K562 (cell line): ENCODE data around the gene MICOS13. TPM values are rescaled to one million over a fixed set of nuclear protein-coding genes. Genes with fewer than 3 reads are reported as not detected.

ENCODE experiments used
- ATAC-seq: fragments of 200-7000 bp; cut with Tn5 transposase; 3 replicates; pipeline ENCODE4 v1.9.1; 2020; ENCODE audit warnings: moderate library complexity
- BruUV-seq: library from RNA; stranded (reverse); fragments of 400-500 nt; replicated peaks from 2 replicates; lab custom pipeline; 2021; lab: Mats Ljungman, UMichigan
- CTCF ChIA-PET: fragments of 300-600 bp; formaldehyde crosslinking; extraction: SDS; loops from one replicate; lab custom pipeline; 2021; ENCODE audit warnings: low intra/inter-chr PET ratio; lab: Yijun Ruan, JAX
- POLR2A ChIA-PET: fragments of 300-600, 350-650 bp; sonication (Branson Sonifier 250); formaldehyde crosslinking; extraction: SDS; loops from one replicate; lab custom pipeline; 2021; ENCODE audit warnings: antibody characterized with exemption, inconsistent platforms; lab: Yijun Ruan, JAX
- DNase-seq, 4 experiments: peaks; one replicate each; pipeline versions ENCODE4 v3.0.0 to v3.0.0-alpha.2; 2011 to 2018; ENCODE audit warnings: low spot score in 3 of 4, mixed read lengths in 3 of 4; ENCODE audit errors: extremely low read depth in 1 of 4
- FAIRE-seq: peaks from 2 replicates; lab custom pipeline; 2011; peaks lifted over from hg19 to GRCh38; lab: Jason Lieb, UNC
- H2AFZ ChIP-seq: 2 replicates; pipeline ENCODE4 v1.6.0; 2011; ENCODE audit warnings: low read depth, low read length, control low read depth, inconsistent platforms
- H3K27ac ChIP-seq: fragments of 200-600 bp; 3 replicates; pipeline ENCODE4 v1.8.0; 2011; ENCODE audit warnings: low read depth, mild to moderate bottlenecking, control low read depth, inconsistent platforms, low read length, moderate library complexity, mixed read lengths; ENCODE audit errors: extremely low read depth
- H3K27me3 ChIP-seq, 2 experiments: fragments of 300-600 bp in 1 of 2; 2 replicates in 1 of 2; 3 replicates in 1 of 2; pipeline versions ENCODE4 v1.6.0 to v1.8.0; 2011; ENCODE audit warnings: inconsistent platforms in 2 of 2, low read length in 2 of 2, mild to moderate bottlenecking in 1 of 2, mixed read lengths in 1 of 2, moderate library complexity in 1 of 2; ENCODE audit not compliant: control insufficient read depth in 2 of 2, insufficient read depth in 2 of 2
- H3K36me3 ChIP-seq: fragments of 300-600 bp; 3 replicates; pipeline ENCODE4 v1.8.0; 2011; ENCODE audit warnings: mild to moderate bottlenecking, low read length, inconsistent platforms; ENCODE audit not compliant: control insufficient read depth, insufficient read depth
- H3K4me1 ChIP-seq, 2 experiments: fragments of 200-600 bp in 1 of 2; replicated peaks in 1 of 2; 2 replicates in 1 of 2; 3 replicates in 1 of 2; pipeline versions ENCODE4 v1.5.1 to v1.8.0; 2011; ENCODE audit warnings: inconsistent platforms in 2 of 2, low read length in 2 of 2, mild to moderate bottlenecking in 1 of 2, mixed read lengths in 1 of 2, moderate library complexity in 1 of 2; ENCODE audit not compliant: control insufficient read depth in 2 of 2, insufficient read depth in 2 of 2
- H3K4me2 ChIP-seq: 2 replicates; pipeline ENCODE4 v1.6.1; 2011; ENCODE audit warnings: low read length, control low read depth, inconsistent platforms, mixed read lengths; ENCODE audit not compliant: insufficient read depth
- H3K4me3 ChIP-seq: fragments of 200-600 bp; sonication (generic), shearing (Covaris generic); 2 replicates; pipeline ENCODE4 v1.5.1; 2016; ENCODE audit warnings: control low read depth, inconsistent platforms
- H3K79me2 ChIP-seq: fragments of 200-600 bp; 3 replicates; pipeline ENCODE4 v1.8.0; 2011; ENCODE audit warnings: low read length, inconsistent platforms; ENCODE audit not compliant: control insufficient read depth, insufficient read depth
- H3K9ac ChIP-seq, 2 experiments: 2 replicates each; pipeline versions ENCODE4 v1.6.0 to v1.6.1; 2011; ENCODE audit warnings: low read depth in 2 of 2, low read length in 2 of 2, control low read depth in 1 of 2, inconsistent platforms in 1 of 2, mild to moderate bottlenecking in 1 of 2, mixed read lengths in 1 of 2; ENCODE audit not compliant: insufficient read depth in 1 of 2
- H3K9me1 ChIP-seq: one replicate; pipeline ENCODE4 v1.6.0; 2011; ENCODE audit warnings: inconsistent platforms, mild to moderate bottlenecking, low read length, moderate library complexity; ENCODE audit not compliant: control insufficient read depth, insufficient read depth
- H3K9me3 ChIP-seq: replicated peaks from 2 replicates; pipeline ENCODE4 v1.5.1; 2011; ENCODE audit warnings: low read depth, low read length, inconsistent platforms; ENCODE audit not compliant: control insufficient read depth, insufficient read depth
- H4K20me1 ChIP-seq: replicated peaks from 2 replicates; pipeline ENCODE4 v1.6.1; 2011; ENCODE audit warnings: low read length, inconsistent platforms, mixed read lengths; ENCODE audit not compliant: control insufficient read depth, insufficient read depth
- BCOR ChIP-seq: fragments of 450-650 bp; IDR thresholded peaks from 2 replicates; pipeline ENCODE4 v1.6.1; 2016
- CCAR2 ChIP-seq: fragments of 200-400 bp; formaldehyde crosslinking; IDR thresholded peaks from 2 replicates; pipeline ENCODE4 v1.6.1; 2017; ENCODE audit warnings: mild to moderate bottlenecking, low read depth, low read length
- FOXK1 ChIP-seq: sonication (generic); formaldehyde crosslinking; IDR thresholded peaks from 2 replicates; pipeline ENCODE4 v1.8.0; 2022; ENCODE audit warnings: missing genetic modification reagents, mild to moderate bottlenecking, borderline replicate concordance
- NUFIP1 ChIP-seq: fragments of 450-650 bp; IDR thresholded peaks from 2 replicates; pipeline ENCODE4 v1.6.1; 2018; ENCODE audit not compliant: partially characterized antibody
- RBM25 ChIP-seq: fragments of 200-400 bp; formaldehyde crosslinking; IDR thresholded peaks from 2 replicates; pipeline ENCODE4 v1.6.1; 2018; ENCODE audit warnings: low read length, low read depth, moderate library complexity; ENCODE audit not compliant: severe bottlenecking
- SIX5 ChIP-seq, 2 experiments: IDR thresholded peaks; 2 replicates each; pipeline ENCODE4 v1.6.1; 2011; ENCODE audit warnings: low read length in 2 of 2, borderline replicate concordance in 1 of 2, low read depth in 1 of 2, mild to moderate bottlenecking in 1 of 2, moderate library complexity in 1 of 2; ENCODE audit not compliant: insufficient read depth in 1 of 2
- TBL1XR1 ChIP-seq, 2 experiments: IDR thresholded peaks; 2 replicates each; pipeline ENCODE4 v1.6.1; 2012; ENCODE audit warnings: improper control_type of control experiment in 2 of 2, low read length in 2 of 2, mild to moderate bottlenecking in 1 of 2
- ZFP36 ChIP-seq: fragments of 150-350 bp; IDR thresholded peaks from 2 replicates; pipeline ENCODE4 v1.6.1; 2018; ENCODE audit warnings: low read length, low read depth; ENCODE audit not compliant: partially characterized antibody
- WGBS: fragments of 100-300 bp; shearing (Covaris generic); methylation state at CpG from one replicate; pipeline ENCODE4 v1.1.6; 2016; ENCODE audit warnings: low coverage, mixed read lengths; ENCODE audit not compliant: insufficient coverage; ENCODE audit errors: missing lambda C conversion rate; 5-methylcytosine and 5-hydroxymethylcytosine counted together
- in situ Hi-C: fragments of 300-500 bp; cut with MboI; formaldehyde crosslinking; loops from 4 replicates; pipeline ENCODE4 v1.15.0; 2018; ENCODE audit warnings: inconsistent platforms, mixed read lengths
- intact Hi-C: fragments of 100-400 bp; cut with micrococcal nuclease; formaldehyde crosslinking; loops from 2 replicates; pipeline ENCODE4 v1.14.2; 2022
- polyA plus RNA-seq, 8 experiments: library from polyadenylated mRNA; depleted of rRNA in 4 of 8; stranded (reverse) in 5 of 8; unstranded in 3 of 8; fragments of >200 nt; fragmentation: Nextera tagmentation in 2 of 8; fragmentation: Illumina TruSeq in 1 of 8; extraction: Ambion mirVana in 2 of 8; extraction: Trizol in 1 of 8; gene quantifications; 2 replicates each; pipeline versions ENCODE4 v1.2.1 to v1.2.3, GENCODE V29; 2011 to 2014; ENCODE audit warnings: inconsistent platforms in 1 of 8, missing spikeins in 1 of 8
- total RNA-seq, 7 experiments: library from RNA; depleted of rRNA in 6 of 7; stranded (reverse); fragments of >200 nt in 6 of 7; fragmentation: Illumina TruSeq in 2 of 7; extraction: Trizol in 2 of 7; gene quantifications; 2 replicates each; pipeline versions ENCODE4 v1.2.1 to v1.2.3, GENCODE V29; 2011 to 2021; ENCODE audit warnings: low replicate concordance in 1 of 7

Gene MICOS13
- total and polyA plus RNA-seq, 9 of the 15 experiments (the other 6 are each of a cell fraction or from before 2014, with no cell fraction given), result 15.5 to 220 (median 49.4) TPM

GRCh38 chr19:5646703-5647102 lies 33.6 kb downstream of the MICOS13 start:
- DNase-seq (no peak), FAIRE-seq (no peak), ATAC-seq (no peak)
- POLR2A ChIA-PET, result interaction anchor here (0.7 kb wide), 1 partner anchor 517 kb away, joined by 3 read pairs; no protein-coding TSS in a partner anchor
- in situ Hi-C loops (no loop called here), intact Hi-C loops (no loop called here)
- peaks cover 6% of the 10 kb centered on the region for H3K9me1 ChIP-seq
- H2AFZ ChIP-seq, result no peak overlapping the region
- H3K79me2 ChIP-seq, result peaks cover 54% of the 10 kb centered on the region
- CTCF ChIA-PET, result no interaction called here
- H3K4me3 ChIP-seq, result no peak overlapping the region
- no peak overlapping the region for H3K4me2 ChIP-seq
- H4K20me1 ChIP-seq, result peaks cover 24% of the 10 kb centered on the region
- H3K27me3 ChIP-seq, result no peaks in the 10 kb centered on the region
- H3K9me3 ChIP-seq, result no peaks in the 10 kb centered on the region
- H3K36me3 ChIP-seq, result peaks cover 91% of the 10 kb centered on the region
- H3K27ac ChIP-seq, result no peak overlapping the region
- H3K9ac ChIP-seq, result no peak overlapping the region
- WGBS, result 98% methylated on average over 4 of the region's 4 CpGs
- H3K4me1 ChIP-seq, result no peaks in the 10 kb centered on the region
- BruUV-seq, result no TSS peak
- TF ChIP-seq FOXK1 (CRISPR knock-in tag) (no peak), CCAR2 (no peak), BCOR (peak; percentile 39; the same call in 1 of the 2 replicates), RBM25 (peak; percentile 76), ZFP36 (peak; percentile 59)

DNA sequence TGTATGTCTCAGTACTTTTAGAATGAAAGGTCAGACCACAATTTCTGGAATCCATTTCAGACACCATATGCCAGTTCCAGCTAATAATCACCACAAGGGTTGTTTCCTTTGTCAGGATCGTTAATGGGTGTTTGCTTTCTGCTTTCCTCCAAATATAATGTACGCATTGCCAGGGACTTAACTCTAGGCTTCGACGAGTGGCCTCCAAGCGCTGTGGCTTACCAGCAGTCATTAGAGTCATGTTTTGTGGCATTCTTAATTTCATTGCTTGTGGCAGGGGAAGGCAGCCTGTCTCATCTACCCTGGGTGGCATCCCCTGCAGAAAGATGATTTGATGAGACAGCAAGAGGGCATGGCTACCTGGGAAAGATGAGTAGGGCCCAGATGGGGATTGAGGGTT lies 34.9 kb downstream of the MICOS13 start:
- in situ Hi-C loops (no loop called here), intact Hi-C loops (no loop called here)
- Histone ChIP-seq H3K36me3 (peaks cover 89% of the 10 kb centered on the region), H2AFZ (no peak overlapping the region), H3K9me1 (peaks cover 8% of the 10 kb centered on the region), H3K27me3 (no peaks in the 10 kb centered on the region), H3K4me1 (no peaks in the 10 kb centered on the region), H3K9me3 (no peaks in the 10 kb centered on the region), H3K4me3 (no peak overlapping the region), H3K79me2 (peaks cover 66% of the 10 kb centered on the region), H3K4me2 (no peak overlapping the region), H4K20me1 (peaks cover 29% of the 10 kb centered on the region), H3K9ac (no peak overlapping the region), H3K27ac (no peak overlapping the region)
- BruUV-seq, result no TSS peak
- ATAC-seq (no peak), FAIRE-seq (no peak), DNase-seq (no peak)
- no peak for TF ChIP-seq SIX5 (IDR thresholded peaks at IDR 0.05; ENCODE audit: borderline replicate concordance in 1 of 2, insufficient read depth in 1 of 2, low read depth in 1 of 2, low read length in 2 of 2)
- TF ChIP-seq TBL1XR1 (IDR thresholded peaks at IDR 0.05; ENCODE audit: low read length in 2 of 2), result no peak
- TF ChIP-seq NUFIP1, result no peak
- CTCF ChIA-PET, result no interaction called here
- POLR2A ChIA-PET, result interaction anchor here (0.9 kb wide), 3 partner anchors 10 to 12 kb away, joined by 3 to 4 read pairs (median 3); no protein-coding TSS in a partner anchor
- 91% methylated on average over 5 of the region's 5 CpGs for WGBS
